Caki2 (cell line): ENCODE data around the gene KIRREL3. TPM values are rescaled to one million over a fixed set of nuclear protein-coding genes. Genes with fewer than 3 reads are reported as not detected.

Experiments used
- DNase-seq: peaks from one replicate; pipeline ENCODE4 v3.0.0-alpha.2; 2015; ENCODE audit warnings: low read depth
- in situ Hi-C: cut with HindIII; loops from 2 replicates; pipeline ENCODE4 v1.10.0; 2016; ENCODE audit warnings: low sequenced_read_pairs, low pct_unique_long_range_greater_than_20kb, mixed read lengths
- total RNA-seq: library from RNA; depleted of rRNA; stranded (reverse); fragments of >200 nt; shearing (Covaris generic); gene quantifications from 2 replicates; pipeline ENCODE4 v1.2.3, GENCODE V29; 2014; ENCODE audit warnings: low replicate concordance

KIRREL3 gene
- total RNA-seq, 1 experiment from 2014 or later = 6.4 TPM

DNA sequence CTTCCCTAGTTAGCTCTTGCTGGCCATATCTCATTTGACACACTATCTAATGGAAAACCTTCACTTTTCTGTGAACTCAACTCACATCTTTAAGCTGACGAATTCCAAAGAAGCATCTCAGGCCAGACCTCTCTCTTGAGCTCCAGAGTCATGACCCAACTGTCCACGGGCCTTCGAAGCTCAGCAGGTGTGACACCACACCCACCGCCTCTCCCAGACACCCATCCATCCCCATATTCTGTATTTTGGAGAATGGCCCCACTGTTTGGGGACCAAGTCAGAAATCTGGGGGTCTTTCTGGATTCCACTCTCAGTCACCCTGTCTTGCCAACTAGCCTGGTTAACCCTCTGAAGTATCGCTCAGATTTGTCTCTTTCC lies 519.3 kb downstream of the KIRREL3 start:
- in situ Hi-C loops = no loop called here
- no peak for DNase-seq

- DNase-seq = peak; percentile 37
- in situ Hi-C loops = no loop called here
These were observed 519.9 kb downstream of the KIRREL3 start for GRCh38 chr11:126480410-126481302.

GRCh38 chr11:126480015-126480409 lies 520.6 kb downstream of the KIRREL3 start:
- in situ Hi-C loops = no loop called here
- no peak for DNase-seq

DNA sequence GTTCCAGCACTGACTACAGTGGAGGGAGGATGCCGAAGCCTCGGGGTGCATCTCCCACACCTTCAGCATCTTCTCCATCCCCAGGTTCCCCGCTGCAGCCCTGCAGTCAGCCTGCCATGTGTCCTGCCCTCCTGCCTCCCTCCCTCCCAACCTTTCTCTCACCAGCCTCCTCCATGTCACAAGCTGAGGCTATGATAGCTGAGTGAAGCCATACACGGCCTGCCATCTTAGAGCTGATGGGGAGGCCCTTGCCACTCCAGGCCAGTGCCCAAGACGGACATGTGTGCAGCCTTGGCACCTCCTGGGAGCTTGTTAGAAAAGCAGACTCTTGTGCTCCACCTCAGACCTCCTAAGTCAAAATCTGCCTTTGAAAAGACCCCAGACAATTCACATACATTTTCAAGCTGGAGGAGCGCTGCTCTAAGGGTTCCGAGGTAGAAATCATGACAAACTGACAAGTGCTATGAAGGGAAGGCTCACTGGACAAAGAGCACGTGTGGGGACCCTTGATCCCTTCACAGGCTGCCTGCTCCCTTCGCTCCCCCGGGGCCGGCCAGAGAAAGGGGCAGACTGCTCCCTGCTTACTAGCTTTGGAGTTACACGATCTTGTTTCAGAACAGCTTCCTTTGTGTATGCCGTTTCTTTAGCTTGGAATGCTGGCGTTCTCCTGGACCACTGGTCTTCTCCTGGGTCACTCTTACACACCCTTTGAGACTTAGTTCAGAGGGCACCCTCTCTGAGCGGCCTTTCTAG lies 521.2 kb downstream of the KIRREL3 start:
- DNase-seq = no peak
- in situ Hi-C loops = no loop called here

- DNase-seq = no peak
- in situ Hi-C loops = no loop called here
These were observed 522.1 kb downstream of the KIRREL3 start for GRCh38 chr11:126478466-126478865.

DNA sequence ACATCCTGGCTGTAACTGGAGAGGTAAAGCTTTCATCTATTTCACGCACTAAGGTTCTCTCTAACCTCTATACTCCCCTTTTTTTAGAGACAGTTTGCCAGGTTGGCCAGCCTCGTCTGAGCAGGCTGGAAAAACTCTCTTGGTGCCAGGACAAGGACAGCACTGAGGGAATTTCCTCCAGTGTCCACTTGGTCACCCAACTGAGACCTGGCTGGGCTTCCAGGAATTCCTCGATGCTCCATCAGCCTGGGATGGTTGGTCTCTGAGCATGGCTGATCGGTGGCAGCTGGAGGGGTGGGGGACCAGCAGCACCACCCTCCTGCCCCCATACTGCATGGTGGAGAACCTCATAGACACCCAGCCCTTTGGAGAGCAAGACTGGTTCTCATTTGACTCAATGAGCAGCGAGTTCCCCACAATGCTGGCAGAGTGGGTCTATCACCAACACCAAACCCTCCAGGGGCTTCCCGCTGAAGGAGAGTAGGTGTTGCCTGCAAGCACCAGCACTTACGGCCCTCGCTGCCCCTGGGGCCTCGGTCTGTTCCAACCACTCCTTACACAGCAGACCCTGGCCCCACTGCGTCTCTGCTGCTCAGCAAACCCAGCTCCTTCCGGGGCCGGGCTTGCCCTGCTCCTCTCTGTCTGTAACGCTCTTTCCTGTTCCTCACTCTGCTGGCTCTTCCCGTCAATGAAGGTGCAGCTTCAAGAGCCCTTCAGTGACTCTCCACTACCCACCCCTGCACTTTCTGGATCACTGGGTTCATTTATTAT lies 522.9 kb downstream of the KIRREL3 start:
- in situ Hi-C loops = no loop called here

DNA sequence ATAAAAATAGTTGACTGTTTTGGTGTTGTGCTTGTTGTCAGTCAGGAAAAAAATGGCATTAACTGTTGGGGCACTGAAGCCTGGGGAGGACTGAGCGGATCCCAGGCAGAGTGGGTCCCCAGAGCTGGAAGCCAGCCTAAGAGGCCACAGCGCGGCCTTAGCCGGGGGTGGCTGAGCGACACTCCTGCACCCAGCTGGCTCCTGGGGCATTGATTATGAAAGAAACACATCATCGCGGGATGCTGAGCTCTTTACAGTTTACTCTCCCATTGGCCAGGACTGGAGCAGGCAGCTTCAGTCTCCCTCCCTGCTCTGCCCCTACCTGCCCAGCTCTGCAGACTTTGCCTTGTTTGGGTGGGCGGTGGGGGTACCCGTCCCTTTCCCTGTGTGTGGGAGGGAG lies 523.6 kb downstream of the KIRREL3 start:
- DNase-seq = no peak
- in situ Hi-C loops = no loop called here

More for the DNA sequence above, 522.9 kb downstream of the KIRREL3 start:
- peak; percentile 24 for DNase-seq

DNA sequence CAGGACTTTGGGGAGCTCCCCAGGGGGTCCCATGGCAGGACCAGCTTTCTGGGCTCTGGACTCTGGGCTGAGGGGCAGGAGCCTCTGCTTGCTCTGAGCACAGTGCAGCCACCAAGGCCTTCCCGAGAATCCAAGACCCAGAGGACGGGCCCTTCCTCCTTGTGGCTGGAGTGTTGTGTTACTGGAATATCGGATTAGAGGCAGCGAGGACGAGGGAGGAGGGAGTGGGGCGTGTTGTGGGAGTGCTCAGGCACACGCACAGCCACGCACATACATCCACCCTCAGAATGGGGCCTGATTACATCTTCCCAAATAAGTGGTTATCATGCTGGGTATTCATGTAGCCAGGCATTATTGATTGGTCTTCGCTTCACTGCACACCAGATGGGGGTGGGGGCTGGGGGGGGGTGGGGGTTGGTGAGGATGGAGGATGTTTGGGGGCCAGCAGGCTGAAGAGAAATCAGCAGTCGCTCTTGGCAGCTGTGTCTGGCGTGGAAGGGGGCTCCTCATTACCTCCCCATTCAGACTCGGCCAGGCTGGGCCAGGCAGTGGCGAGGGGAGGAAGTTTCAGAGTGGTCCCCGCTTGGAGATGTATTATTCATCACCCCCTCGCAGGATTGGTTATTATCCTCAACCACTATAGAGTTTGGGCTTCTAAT lies 524.2 kb downstream of the KIRREL3 start:
- no peak for DNase-seq
- in situ Hi-C loops = no loop called here

- no peak for DNase-seq
- in situ Hi-C loops = no loop called here
These were observed 525.3 kb downstream of the KIRREL3 start for GRCh38 chr11:126475014-126475991.

GRCh38 chr11:126474220-126474619 lies 526.4 kb downstream of the KIRREL3 start:
- DNase-seq = no peak
- in situ Hi-C loops = no loop called here

GRCh38 chr11:126473269-126473668 lies 527.3 kb downstream of the KIRREL3 start:
- DNase-seq = no peak
- in situ Hi-C loops = no loop called here

DNA sequence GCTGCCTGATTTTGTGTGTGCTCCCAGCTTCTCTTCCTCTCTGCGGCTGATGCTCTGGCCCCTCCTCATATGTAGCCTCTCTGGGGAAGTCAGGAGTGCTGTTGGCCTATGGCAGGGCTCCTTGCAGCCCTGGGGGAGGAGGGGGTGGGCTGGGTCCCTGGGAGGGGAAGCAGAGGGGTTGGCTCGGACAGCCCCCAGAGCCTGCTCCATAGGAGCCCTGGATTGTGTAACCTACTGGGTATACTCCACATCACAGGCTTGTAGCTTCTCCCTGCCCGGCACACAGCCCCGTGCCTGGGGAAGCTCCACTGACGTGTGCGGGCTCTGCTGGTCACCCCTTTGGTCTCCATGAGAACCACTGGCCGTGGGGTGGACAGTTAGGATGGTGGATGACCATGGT lies 531.3 kb downstream of the KIRREL3 start:
- in situ Hi-C loops = no loop called here
- no peak for DNase-seq

- DNase-seq = no peak
- in situ Hi-C loops = no loop called here
These were observed 532.5 kb downstream of the KIRREL3 start for GRCh38 chr11:126468102-126468521.

GRCh38 chr11:126467471-126467870 lies 533.1 kb downstream of the KIRREL3 start:
- in situ Hi-C loops = no loop called here
- no peak for DNase-seq

- in situ Hi-C loops = no loop called here
These were observed 533.6 kb downstream of the KIRREL3 start for GRCh38 chr11:126467046-126467370.

GRCh38 chr11:126466236-126467045 lies 534.1 kb downstream of the KIRREL3 start:
- in situ Hi-C loops = no loop called here
- no peak for DNase-seq

More at GRCh38 chr11:126467046-126467370, 533.6 kb downstream of the KIRREL3 start:
- no peak for DNase-seq
